ENCODE data around the gene PCNP.

DNA sequence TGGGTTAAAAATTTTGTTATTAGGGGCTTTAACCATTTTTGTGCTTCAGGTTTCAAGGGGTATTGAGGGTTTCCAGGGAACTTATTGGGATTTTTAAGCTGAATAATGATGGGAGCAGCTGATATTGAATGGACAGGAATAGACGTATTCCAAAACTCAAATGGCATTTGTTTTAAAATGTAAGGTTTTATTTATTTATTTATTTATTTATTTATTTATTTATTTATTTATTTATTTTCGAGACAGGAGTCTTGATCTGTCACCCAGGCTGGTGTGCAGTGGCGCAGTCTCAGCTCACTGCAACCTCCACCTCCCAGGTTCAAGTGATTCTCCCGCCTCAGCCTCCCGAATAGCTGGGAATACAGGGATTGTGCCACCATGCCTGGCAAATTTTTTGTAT lies 38.8 kb upstream of the PCNP start:
- TF ChIP-seq, protein P1, sequence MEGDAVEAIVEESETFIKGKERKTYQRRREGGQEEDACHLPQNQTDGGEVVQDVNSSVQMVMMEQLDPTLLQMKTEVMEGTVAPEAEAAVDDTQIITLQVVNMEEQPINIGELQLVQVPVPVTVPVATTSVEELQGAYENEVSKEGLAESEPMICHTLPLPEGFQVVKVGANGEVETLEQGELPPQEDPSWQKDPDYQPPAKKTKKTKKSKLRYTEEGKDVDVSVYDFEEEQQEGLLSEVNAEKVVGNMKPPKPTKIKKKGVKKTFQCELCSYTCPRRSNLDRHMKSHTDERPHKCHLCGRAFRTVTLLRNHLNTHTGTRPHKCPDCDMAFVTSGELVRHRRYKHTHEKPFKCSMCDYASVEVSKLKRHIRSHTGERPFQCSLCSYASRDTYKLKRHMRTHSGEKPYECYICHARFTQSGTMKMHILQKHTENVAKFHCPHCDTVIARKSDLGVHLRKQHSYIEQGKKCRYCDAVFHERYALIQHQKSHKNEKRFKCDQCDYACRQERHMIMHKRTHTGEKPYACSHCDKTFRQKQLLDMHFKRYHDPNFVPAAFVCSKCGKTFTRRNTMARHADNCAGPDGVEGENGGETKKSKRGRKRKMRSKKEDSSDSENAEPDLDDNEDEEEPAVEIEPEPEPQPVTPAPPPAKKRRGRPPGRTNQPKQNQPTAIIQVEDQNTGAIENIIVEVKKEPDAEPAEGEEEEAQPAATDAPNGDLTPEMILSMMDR (IDR thresholded peaks at IDR 0.05) = no peak
- no peak for TF ChIP-seq POLR2AphosphoS5 (IDR thresholded peaks at IDR 0.05)
